ENCODE data around the gene SVIL. TPM values are rescaled to one million over a fixed set of nuclear protein-coding genes. Genes with fewer than 3 reads are reported as not detected.

SVIL gene
- total and polyA plus RNA-seq, 2 of the 13 experiments (the other 11 are each of a cell fraction or from before 2014, with no cell fraction given): 3.9 to 12.1 TPM

DNA sequence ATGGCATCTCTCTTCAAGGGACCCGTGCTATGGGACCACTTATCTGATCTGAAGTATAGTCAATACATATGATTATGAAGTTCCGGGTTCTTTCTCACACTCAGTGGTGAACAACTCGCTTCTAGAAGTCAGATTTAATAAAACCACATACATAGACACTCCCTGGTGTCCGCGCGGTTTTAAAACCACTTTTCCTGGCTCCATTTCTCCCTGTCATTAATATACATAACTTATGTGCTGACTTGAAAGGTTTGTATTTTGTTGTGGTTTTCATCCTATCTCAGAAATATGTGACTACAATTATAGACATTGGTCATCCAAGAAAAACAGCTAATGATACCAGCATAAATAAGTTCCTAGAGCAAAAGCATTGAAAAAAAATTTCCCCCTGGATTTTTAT is 34.0 kb downstream of the SVIL start (continued):
- TF ChIP-seq, protein P1, sequence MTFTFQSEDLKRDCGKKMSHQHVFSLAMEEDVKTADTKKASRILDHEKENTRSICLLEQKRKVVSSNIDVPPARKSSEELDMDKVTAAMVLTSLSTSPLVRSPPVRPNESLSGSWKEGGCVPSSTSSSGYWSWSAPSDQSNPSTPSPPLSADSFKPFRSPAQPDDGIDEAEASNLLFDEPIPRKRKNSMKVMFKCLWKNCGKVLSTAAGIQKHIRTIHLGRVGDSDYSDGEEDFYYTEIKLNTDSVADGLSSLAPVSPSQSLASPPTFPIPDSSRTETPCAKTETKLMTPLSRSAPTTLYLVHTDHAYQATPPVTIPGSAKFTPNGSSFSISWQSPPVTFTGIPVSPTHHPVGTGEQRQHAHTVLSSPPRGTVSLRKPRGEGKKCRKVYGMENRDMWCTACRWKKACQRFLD (CRISPR knock-in tag; IDR thresholded peaks at IDR 0.05; ENCODE audit: borderline replicate concordance): no peak
- TF ChIP-seq, protein P2, sequence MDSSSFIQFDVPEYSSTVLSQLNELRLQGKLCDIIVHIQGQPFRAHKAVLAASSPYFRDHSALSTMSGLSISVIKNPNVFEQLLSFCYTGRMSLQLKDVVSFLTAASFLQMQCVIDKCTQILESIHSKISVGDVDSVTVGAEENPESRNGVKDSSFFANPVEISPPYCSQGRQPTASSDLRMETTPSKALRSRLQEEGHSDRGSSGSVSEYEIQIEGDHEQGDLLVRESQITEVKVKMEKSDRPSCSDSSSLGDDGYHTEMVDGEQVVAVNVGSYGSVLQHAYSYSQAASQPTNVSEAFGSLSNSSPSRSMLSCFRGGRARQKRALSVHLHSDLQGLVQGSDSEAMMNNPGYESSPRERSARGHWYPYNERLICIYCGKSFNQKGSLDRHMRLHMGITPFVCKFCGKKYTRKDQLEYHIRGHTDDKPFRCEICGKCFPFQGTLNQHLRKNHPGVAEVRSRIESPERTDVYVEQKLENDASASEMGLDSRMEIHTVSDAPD (CRISPR knock-in tag; IDR thresholded peaks at IDR 0.05): no peak
- TF ChIP-seq POGZ (CRISPR knock-in tag; IDR thresholded peaks at IDR 0.05) (no peak), KLF11 (CRISPR knock-in tag; IDR thresholded peaks at IDR 0.05) (no peak), DMAP1 (CRISPR knock-in tag; IDR thresholded peaks at IDR 0.05) (no peak)

DNA sequence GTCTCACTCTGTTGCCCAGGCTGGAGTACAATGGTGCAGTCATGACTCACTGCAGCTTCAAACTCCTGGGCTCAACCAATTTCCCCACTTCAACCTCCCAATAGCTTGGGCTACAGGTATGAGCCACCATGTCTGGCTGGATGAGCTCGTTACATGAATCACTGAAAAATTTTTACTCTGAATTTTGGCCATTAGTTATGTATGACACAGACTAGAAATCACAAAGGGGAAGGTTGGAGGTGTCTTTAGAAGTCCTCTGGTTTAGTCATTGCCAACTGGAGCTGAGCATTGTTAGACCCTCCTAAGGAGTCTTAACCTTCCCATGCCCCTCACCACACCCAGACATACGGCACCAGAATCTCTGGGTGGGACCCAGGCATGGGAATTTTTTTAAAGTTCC is 34.7 kb downstream of the SVIL start:
- ATAC-seq: no peak
- H3K4me1 ChIP-seq (ENCODE audit: insufficient read depth, low read length): no peaks in the 10 kb centered on the region
- no TSS peak for BruUV-seq (replicated peaks)
- intact Hi-C loops (cut with micrococcal nuclease; ENCODE audit: unreplicated experiment): no loop called here
- no peaks in the 10 kb centered on the region for H3K27me3 ChIP-seq (ENCODE audit: control insufficient read depth in 1 of 2, insufficient read depth in 2 of 2, low read length in 2 of 2)
- H2AFZ ChIP-seq (ENCODE audit: low read length): no peak overlapping the region
- no peak for FAIRE-seq
- in situ Hi-C loops (cut with HindIII; ENCODE audit: extremely low pct_ligation_motif_present, low pct_unique_long_range_greater_than_20kb): no loop called here
- no peak overlapping the region for H3K4me3 ChIP-seq (replicated peaks in 1 of 3; ENCODE audit: insufficient read depth in 1 of 3, low read depth in 2 of 3, low read length in 3 of 3)
- no peak overlapping the region for H3K9ac ChIP-seq (ENCODE audit: insufficient read depth, low read depth, low read length)
- H3K4me2 ChIP-seq (ENCODE audit: low read depth, low read length): no peak overlapping the region
- no peak overlapping the region for H3K27ac ChIP-seq (ENCODE audit: extremely low read length, insufficient read depth, low read length)
- ChIA-PET CTCF (ENCODE audit: low intra/inter-chr PET ratio, low total read pairs) (no interaction called here), POLR2A (no interaction called here)
- no peaks in the 10 kb centered on the region for H4K20me1 ChIP-seq (ENCODE audit: insufficient read depth, low read length)
- no peak for DNase-seq (ENCODE audit: low spot score)
- H3K36me3 ChIP-seq (replicated peaks in 1 of 2; ENCODE audit: control insufficient read depth in 1 of 2, insufficient read depth in 2 of 2, low read length in 2 of 2): no peaks in the 10 kb centered on the region; a peak in 1 of 5 replicates
- WGBS (ENCODE audit: low lambda C conversion rate): 100% methylated on average over 2 of the region's 2 CpGs
- H3K9me3 ChIP-seq (ENCODE audit: low read length): no peaks in the 10 kb centered on the region
- no peaks in the 10 kb centered on the region for H3K79me2 ChIP-seq (ENCODE audit: insufficient read depth, low read length)
- TF ChIP-seq YEATS2 (CRISPR knock-in tag; IDR thresholded peaks at IDR 0.05; ENCODE audit: borderline replicate concordance) (no peak), ZNF615 (CRISPR knock-in tag; IDR thresholded peaks at IDR 0.05; ENCODE audit: borderline replicate concordance) (no peak), RFX5 (IDR thresholded peaks at IDR 0.05; ENCODE audit: low read depth, low read length) (no peak), SAP130 (CRISPR knock-in tag; IDR thresholded peaks at IDR 0.05; ENCODE audit: low read depth) (no peak), NCOR1 (IDR thresholded peaks at IDR 0.05; ENCODE audit: borderline replicate concordance, low read length) (no peak), EP300 (IDR thresholded peaks at IDR 0.05; ENCODE audit: low read depth in 2 of 2, low read length in 2 of 2) (no peak), EP300 (CRISPR knock-in tag; IDR thresholded peaks at IDR 0.05; ENCODE audit: borderline replicate concordance) (no peak), ZNF605 (CRISPR knock-in tag; IDR thresholded peaks at IDR 0.05) (no peak)
- TF ChIP-seq, protein P3, sequence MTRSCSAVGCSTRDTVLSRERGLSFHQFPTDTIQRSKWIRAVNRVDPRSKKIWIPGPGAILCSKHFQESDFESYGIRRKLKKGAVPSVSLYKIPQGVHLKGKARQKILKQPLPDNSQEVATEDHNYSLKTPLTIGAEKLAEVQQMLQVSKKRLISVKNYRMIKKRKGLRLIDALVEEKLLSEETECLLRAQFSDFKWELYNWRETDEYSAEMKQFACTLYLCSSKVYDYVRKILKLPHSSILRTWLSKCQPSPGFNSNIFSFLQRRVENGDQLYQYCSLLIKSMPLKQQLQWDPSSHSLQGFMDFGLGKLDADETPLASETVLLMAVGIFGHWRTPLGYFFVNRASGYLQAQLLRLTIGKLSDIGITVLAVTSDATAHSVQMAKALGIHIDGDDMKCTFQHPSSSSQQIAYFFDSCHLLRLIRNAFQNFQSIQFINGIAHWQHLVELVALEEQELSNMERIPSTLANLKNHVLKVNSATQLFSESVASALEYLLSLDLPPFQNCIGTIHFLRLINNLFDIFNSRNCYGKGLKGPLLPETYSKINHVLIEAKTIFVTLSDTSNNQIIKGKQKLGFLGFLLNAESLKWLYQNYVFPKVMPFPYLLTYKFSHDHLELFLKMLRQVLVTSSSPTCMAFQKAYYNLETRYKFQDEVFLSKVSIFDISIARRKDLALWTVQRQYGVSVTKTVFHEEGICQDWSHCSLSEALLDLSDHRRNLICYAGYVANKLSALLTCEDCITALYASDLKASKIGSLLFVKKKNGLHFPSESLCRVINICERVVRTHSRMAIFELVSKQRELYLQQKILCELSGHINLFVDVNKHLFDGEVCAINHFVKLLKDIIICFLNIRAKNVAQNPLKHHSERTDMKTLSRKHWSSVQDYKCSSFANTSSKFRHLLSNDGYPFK (CRISPR knock-in tag; IDR thresholded peaks at IDR 0.05; ENCODE audit: borderline replicate concordance): no peak
- TF ChIP-seq, protein P4, sequence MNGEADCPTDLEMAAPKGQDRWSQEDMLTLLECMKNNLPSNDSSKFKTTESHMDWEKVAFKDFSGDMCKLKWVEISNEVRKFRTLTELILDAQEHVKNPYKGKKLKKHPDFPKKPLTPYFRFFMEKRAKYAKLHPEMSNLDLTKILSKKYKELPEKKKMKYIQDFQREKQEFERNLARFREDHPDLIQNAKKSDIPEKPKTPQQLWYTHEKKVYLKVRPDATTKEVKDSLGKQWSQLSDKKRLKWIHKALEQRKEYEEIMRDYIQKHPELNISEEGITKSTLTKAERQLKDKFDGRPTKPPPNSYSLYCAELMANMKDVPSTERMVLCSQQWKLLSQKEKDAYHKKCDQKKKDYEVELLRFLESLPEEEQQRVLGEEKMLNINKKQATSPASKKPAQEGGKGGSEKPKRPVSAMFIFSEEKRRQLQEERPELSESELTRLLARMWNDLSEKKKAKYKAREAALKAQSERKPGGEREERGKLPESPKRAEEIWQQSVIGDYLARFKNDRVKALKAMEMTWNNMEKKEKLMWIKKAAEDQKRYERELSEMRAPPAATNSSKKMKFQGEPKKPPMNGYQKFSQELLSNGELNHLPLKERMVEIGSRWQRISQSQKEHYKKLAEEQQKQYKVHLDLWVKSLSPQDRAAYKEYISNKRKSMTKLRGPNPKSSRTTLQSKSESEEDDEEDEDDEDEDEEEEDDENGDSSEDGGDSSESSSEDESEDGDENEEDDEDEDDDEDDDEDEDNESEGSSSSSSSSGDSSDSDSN (CRISPR knock-in tag; IDR thresholded peaks at IDR 0.05): no peak
- TF ChIP-seq, protein P5, sequence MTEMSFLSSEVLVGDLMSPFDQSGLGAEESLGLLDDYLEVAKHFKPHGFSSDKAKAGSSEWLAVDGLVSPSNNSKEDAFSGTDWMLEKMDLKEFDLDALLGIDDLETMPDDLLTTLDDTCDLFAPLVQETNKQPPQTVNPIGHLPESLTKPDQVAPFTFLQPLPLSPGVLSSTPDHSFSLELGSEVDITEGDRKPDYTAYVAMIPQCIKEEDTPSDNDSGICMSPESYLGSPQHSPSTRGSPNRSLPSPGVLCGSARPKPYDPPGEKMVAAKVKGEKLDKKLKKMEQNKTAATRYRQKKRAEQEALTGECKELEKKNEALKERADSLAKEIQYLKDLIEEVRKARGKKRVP (CRISPR knock-in tag; IDR thresholded peaks at IDR 0.05): no peak
